Progenitor cell of endocrine pancreas (in vitro differentiated cells): ENCODE measurements around the gene NLRP9. TPM values are rescaled to one million over a fixed set of nuclear protein-coding genes. Genes with fewer than 3 reads are reported as not detected.
"Not testable (repeated sequence)": the region's sequence is repeated elsewhere in the genome, so short reads cannot be mapped to it uniquely, and the experiment has no call there.

Source experiments
- DNase-seq: peaks from one replicate; pipeline ENCODE4 v3.0.0; 2021; ENCODE audit warnings: low spot score; ENCODE audit not compliant: unreplicated experiment
- H3K27ac Mint-ChIP-seq: 2 replicates; pipeline ENCODE4 v1.8.0; 2021; ENCODE audit warnings: mild to moderate bottlenecking, moderate library complexity, mixed read lengths
- H3K27me3 Mint-ChIP-seq: 2 replicates; pipeline ENCODE4 v1.8.0; 2021; ENCODE audit warnings: mixed read lengths
- H3K36me3 Mint-ChIP-seq: 2 replicates; pipeline ENCODE4 v1.8.0; 2022; ENCODE audit warnings: mixed read lengths; ENCODE audit not compliant: insufficient read depth
- H3K4me1 Mint-ChIP-seq: 2 replicates; pipeline ENCODE4 v1.8.0; 2021; ENCODE audit warnings: low read depth, mixed read lengths
- H3K4me3 Mint-ChIP-seq: 2 replicates; pipeline ENCODE4 v1.8.0; 2021; ENCODE audit warnings: low read depth, mild to moderate bottlenecking, moderate library complexity, mixed read lengths
- H3K9me3 Mint-ChIP-seq: 2 replicates; pipeline ENCODE4 v1.8.0; 2021; ENCODE audit warnings: low read depth, mixed read lengths
- CTCF ChIP-seq: fragments of 200-600 bp; sonication (generic); IDR thresholded peaks from one replicate; pipeline ENCODE4 v1.5.0; 2021; ENCODE audit warnings: antibody characterized with exemption, mild to moderate bottlenecking; ENCODE audit not compliant: unreplicated experiment
- total RNA-seq: library from RNA; stranded (reverse); gene quantifications from 2 replicates; pipeline ENCODE4 v1.2.1, GENCODE V29; 2021

The NLRP9 gene
- total RNA-seq, 1 donor from 2014 or later, result not detected

- Mint-ChIP-seq H3K27ac (no peak overlapping the region), H3K27me3 (no peaks in the 10 kb centered on the region), H3K4me3 (no peak overlapping the region)
Measured at GRCh38 chr19:55720801-55721200, 17.4 kb downstream of the NLRP9 start.

GRCh38 chr19:55720214-55720746 lies 17.9 kb downstream of the NLRP9 start:
- Mint-ChIP-seq H3K4me1 (no peaks in the 10 kb centered on the region), H3K4me3 (no peak overlapping the region), H3K27ac (no peak overlapping the region), H3K27me3 (no peaks in the 10 kb centered on the region), H3K36me3 (no peaks in the 10 kb centered on the region), H3K9me3 (peaks cover 49% of the 10 kb centered on the region)
- no peak for DNase-seq
- TF ChIP-seq CTCF, result no peak

More at GRCh38 chr19:55720801-55721200, 17.4 kb downstream of the NLRP9 start:
- TF ChIP-seq CTCF, result no peak
- DNase-seq, result no peak
- H3K9me3 Mint-ChIP-seq, result peaks cover 52% of the 10 kb centered on the region
- H3K4me1 Mint-ChIP-seq, result no peaks in the 10 kb centered on the region
- no peaks in the 10 kb centered on the region for H3K36me3 Mint-ChIP-seq

GRCh38 chr19:55717879-55718711 lies 20.1 kb downstream of the NLRP9 start:
- H3K27ac Mint-ChIP-seq, H3K4me3 Mint-ChIP-seq, H3K36me3 Mint-ChIP-seq, H3K4me1 Mint-ChIP-seq, DNase-seq, H3K27me3 Mint-ChIP-seq: not testable (repeated sequence)
- peaks cover 50% of the 10 kb centered on the region for H3K9me3 Mint-ChIP-seq

GRCh38 chr19:55717251-55717650 lies 21.0 kb downstream of the NLRP9 start:
- Mint-ChIP-seq H3K27me3 (no peaks in the 10 kb centered on the region), H3K9me3 (peaks cover 50% of the 10 kb centered on the region), H3K4me1 (no peaks in the 10 kb centered on the region), H3K27ac (no peak overlapping the region), H3K4me3 (no peak overlapping the region), H3K36me3 (peaks cover 5% of the 10 kb centered on the region)
- TF ChIP-seq CTCF, result no peak
- DNase-seq, result no peak

GRCh38 chr19:55716531-55716930 lies 21.7 kb downstream of the NLRP9 start:
- DNase-seq, result no peak
- Mint-ChIP-seq H3K9me3 (peaks cover 47% of the 10 kb centered on the region), H3K4me3 (no peak overlapping the region), H3K36me3 (peaks cover 6% of the 10 kb centered on the region), H3K27me3 (no peaks in the 10 kb centered on the region), H3K27ac (no peak overlapping the region), H3K4me1 (no peaks in the 10 kb centered on the region)
- no peak for TF ChIP-seq CTCF
